GM19351 (cell line): ENCODE data around the gene ESRRA.
A peak's percentile ranks its signal among the peaks of the same experiment; 100 is the strongest.

ENCODE experiments used
- ATAC-seq: cut with Tn5 transposase; IDR thresholded peaks from one replicate; pipeline ENCODE4 v1.9.1; 2021; ENCODE audit warnings: mild to moderate bottlenecking, moderate library complexity; ENCODE audit not compliant: unreplicated experiment

ESRRA gene

DNA sequence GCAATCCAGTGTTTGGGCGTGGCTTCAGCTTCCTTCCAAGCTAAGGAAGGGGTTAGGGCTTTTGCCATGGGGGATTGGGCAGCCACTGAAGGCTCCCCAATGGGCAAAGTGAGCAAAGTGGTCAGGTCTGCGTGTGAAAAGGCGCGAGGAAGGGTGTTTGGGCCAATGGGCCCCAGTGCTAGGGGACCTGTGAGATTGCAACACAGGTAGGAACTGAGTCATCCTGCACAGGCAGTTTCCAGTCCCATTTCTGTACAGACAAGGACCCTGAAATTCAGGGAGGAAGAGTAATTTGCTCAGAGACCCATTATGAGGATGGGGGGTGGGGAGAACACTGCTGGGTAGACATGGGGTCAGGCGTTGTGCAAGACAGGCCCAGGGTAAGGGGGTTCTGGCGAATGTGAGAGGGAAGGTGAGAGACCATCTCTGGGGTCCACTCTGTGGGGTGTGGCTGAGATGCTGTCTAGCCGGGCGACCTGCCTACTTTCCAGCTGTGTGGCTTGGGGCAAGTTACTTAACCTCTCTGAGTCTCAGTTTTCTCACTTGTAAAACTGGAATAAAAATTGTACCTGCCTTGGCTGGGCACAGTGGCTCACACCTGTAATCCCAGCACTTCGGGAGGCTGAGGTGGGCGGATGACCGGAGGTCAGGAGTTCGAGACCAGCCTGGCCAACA is 42.0 kb downstream of the ESRRA start:
- no peak for ATAC-seq

DNA sequence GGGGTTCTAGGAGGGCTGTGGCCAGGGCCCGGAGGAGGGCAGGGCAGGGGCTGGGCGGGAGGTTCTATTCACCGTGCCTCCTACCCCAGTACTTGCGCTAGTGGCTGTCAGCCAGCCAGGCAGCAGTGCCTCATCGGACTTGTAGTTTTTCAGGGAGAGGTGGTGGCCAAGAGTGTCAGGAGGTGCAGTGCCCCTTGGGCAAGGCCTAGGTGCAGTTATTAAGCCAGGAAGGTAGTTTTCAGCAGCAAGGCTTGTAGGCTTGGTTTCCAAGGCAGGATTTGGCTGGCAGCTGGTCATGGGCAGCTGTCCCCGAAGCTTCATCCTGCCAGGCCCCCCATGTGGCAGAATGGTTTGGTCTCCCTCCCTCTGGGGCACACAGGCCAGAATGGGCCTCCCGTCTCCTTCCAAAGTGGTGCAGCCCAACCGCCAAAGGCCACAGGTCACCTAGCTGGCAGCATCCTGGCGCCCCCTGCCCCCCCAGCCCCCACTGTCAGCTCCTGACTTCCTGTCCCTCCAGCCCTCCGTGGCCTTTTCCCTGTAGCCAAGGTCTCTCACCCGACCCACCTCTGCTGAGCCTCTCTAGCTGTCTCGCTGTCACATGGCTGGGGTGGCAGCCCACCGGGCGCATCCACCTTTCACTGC is 43.2 kb downstream of the ESRRA start:
- no peak for ATAC-seq

DNA sequence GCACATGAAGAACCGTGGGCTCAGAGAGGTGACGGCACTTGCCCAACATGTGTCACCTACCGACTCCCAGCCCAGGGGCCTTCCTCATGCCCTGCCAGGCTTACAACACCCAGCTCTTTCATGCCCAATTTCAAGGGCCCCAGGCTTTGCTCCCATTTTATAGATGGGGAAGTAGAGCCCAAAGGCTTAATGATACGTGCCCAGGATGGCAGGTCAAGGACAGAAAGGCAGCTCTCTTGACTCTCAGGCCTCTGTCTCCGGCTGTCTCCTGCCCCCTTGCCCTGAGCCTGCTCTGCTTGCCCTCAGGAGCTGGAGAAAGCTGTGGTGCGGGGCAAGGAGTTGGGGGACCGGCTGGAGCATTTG is 43.7 kb downstream of the ESRRA start:
- no peak for ATAC-seq

DNA sequence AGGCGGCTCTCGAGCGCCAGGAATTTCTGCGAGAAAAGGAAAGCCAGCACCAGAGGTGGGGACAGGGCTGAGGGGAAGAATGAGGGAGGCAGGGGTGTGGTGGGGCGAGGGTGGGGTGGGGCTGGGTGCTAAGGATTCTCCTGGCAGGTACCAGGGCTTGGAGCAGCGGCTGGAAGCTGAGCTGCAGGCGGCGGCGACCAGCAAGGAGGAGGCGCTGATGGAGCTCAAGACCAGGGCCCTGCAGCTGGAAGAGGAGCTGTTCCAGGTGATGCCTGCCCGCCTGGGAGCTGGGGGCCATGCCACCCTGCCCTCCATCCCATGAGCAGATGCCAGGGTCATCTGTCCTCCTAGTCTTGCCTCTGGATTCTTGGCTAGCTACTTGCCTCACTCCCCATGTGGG is 44.1 kb downstream of the ESRRA start:
- ATAC-seq, result no peak

DNA sequence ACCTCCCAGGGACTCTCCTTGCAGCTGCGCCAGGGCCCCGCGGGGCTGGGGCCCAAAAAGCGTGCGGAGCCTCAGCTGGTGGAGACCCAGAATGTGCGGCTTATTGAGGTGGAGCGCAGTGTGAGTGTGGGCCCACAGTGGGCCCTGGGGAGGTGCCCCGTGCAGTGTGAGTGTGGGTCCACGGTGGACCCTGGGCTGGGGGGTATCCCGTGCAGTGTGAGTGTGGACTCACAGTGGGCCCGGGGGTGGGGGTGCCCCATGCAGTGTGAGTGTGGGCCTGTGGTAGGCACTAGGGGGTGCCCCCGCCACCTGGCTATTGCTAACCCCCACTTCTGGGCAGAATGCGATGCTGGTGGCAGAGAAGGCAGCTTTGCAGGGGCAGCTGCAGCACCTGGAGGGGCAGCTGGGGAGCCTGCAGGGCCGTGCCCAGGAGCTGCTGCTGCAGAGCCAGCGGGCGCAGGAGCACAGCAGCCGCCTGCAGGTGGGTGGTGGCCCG is 45.9 kb downstream of the ESRRA start:
- ATAC-seq, result no peak

DNA sequence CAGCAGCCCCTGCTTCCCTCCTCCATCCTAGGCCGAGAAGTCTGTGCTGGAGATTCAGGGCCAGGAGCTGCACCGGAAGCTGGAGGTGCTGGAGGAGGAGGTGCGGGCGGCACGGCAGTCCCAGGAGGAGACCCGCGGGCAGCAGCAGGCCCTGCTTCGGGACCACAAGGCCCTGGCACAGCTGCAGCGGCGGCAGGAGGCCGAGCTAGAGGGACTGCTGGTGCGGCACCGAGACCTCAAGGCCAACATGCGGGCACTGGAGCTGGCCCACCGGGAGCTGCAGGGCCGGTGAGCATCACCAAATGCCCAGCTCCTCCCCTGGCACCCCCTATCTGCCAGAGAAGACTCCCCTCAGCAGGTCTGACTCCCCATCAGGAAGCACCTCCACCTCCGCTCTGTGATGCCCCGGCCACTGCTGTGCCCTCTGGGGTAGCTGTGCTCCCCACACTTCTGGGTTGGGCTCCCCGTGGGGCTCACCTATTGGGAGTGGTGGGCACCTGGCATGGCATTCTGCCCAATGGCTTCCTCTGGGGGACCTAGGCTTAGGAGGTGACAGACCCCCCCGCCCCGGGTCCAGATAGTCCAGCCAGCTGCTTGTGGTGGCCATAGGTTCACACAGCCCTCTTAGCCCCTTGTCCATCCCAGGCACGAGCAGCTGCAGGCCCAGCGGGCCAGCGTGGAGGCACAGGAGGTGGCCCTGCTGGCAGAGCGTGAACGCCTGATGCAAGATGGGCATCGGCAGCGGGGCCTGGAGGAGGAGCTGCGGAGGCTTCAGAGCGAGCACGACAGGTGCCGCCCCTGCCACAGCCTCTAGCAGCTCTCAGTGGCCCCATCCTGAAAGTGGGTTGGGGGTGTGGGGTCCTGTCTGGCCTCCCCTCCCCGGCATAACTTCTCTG is 47.0 kb downstream of the ESRRA start:
- no peak for ATAC-seq

DNA sequence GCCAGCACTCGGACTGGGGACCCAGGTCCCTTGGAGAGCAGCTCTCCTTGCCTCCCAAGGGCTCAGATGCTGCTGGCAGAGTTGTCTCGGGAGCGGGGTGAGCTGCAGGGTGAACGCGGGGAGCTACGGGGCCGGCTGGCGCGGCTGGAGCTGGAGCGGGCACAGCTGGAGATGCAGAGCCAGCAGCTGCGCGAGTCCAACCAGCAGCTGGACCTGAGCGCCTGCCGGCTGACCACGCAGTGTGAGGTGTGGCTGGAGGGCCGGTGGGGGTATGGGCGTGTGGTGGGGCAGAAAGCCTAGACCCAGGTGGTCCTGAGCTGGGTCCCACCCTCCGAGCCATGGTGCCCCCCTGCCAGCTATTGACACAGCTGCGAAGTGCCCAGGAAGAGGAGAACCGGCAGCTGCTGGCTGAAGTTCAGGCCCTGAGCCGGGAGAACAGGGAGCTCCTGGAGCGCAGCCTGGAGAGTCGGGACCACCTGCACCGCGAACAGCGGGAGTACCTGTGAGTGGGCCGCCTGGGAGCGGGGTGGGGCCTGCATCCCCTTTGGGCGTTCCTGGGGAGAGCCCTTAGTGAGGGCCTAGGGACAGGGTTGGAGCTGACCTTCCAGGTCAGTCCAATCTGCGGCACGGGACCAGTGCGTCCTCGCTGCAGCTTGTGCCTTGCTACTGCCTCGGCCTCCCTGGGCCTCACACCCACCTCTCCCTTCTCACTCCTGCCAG is 47.8 kb downstream of the ESRRA start:
- no peak for ATAC-seq

DNA sequence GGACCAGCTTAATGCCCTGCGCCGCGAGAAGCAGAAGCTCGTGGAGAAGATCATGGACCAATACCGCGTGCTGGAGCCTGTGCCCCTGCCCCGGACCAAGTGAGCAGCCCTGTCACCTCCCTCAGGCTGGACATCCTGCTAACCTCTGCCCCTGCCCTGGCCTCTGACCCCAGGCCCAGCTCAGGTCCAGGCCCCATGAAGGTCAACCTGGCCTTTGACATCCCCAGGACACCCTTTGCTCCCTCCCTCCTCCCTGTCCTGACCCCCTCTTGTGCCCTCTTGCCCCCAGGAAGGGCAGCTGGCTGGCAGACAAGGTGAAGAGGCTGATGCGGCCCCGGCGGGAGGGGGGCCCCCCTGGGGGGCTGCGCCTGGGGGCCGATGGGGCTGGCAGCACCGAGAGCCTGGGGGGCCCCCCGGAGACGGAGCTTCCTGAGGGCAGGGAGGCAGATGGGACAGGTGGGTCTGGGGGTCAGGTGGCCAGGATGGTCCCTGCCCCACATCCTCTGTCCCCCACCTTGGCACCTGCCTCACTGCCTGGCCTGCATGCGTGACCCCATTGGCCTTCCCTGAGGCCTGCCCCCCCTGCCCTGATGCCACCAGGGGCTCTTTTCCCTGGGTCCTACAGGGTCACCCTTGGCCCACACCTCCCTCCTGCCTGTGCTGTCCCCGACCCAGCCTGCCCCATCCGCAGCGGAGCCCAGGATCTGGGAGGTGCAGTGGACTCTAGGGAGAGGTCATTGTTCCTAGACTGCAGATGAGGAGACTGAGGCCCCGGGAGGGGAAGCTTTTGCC is 48.6 kb downstream of the ESRRA start:
- no peak for ATAC-seq

DNA sequence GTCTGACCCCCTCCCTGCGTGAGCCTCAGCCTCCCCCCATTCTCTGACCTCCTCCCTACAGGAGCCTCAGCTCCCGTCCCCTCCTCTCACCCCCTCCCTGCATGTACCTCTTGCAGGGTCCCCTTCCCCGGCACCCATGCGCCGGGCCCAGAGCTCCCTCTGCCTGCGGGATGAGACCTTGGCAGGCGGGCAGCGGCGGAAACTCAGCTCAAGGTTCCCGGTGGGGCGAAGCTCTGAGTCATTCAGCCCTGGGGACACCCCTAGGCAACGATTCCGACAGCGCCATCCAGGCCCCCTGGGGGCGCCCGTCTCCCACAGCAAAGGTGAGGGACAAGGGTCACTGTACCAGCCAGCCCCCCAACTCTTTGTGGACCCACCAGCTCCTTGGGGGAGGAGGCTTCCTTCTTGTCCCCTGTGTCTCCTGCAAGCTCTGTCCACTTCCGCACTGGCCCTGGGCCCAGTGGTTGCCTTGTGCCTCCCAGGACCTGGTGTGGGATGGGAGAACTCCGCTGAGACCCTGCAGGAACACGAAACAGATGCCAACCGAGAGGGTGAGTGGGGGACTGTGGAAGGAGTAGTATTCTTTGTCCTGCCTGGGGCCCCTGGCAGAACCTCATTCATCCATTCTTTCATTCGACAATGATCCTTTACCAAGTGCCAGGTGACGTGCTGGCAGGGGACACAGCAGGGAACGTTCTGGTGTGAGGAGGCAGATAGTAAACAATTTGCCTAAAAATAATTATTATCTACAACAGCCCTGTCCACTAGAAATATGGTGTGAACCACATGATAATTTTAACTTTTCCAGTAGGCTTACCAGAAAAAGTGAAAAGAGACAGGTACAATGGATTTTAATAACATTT is 50.0 kb downstream of the ESRRA start:
- no peak for ATAC-seq

DNA sequence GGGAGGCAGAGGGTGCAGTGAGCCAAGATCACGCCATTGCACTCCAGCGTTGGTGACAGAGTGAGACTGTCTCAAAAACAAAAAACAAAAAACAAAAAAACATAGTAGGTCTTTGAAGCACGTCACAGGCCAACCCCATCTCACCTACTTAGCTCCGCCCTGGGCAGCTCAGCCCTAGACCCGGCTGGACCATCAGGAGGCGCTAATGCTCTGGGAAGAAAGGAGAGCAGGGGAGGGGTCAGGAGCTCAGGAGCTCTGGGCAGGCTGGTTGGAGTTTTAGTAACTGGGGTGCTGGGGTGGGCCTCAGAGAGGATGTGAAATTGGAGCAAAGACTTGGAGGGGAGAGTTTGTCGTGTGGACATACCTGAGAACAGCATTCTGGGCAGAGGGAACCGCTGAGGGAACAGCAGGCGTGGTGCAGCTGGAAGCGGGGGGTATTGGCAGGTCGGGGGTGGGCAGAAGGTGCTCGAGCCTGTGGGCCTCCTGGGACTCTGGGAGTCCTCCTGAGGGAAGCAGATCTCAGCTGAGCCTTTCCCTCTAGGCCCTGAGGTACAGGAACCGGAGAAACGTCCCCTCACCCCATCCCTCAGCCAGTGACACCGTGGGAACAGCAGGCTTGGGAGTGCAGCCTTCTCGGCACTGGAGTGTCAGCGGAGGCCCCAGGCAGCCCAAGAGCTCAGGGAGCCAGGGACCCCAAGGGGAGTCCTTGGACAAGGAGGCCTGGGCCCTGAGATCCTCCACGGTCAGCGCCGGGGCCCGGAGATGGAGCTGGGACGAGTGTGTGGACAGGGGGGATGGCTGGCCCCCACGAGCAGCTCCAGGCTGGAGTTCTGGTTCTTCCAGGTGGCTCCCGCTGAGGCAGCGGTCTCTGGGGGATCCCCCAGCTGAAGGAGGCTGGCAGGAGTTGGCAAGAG is 51.4 kb downstream of the ESRRA start:
- no peak for ATAC-seq

DNA sequence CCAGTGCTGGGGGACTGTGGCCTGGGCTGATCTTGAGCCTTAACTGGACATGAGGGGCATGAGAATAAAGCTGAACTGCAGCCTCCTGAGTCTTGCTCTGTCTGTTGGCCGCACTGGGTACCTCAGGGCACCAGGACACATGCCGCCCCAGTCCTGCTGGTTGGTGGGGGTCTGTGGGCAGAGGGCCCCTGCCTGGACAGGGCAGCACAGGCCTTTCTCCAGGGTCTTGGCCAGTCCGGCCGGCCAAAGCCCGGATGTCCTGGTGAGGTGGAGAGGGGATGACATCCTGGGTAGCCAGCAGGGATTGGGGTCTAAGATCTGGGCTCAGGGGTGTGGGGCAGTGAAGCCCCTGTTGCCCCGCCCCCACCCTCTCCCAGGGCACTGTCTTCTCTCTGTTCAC is 52.1 kb downstream of the ESRRA start:
- no peak for ATAC-seq

DNA sequence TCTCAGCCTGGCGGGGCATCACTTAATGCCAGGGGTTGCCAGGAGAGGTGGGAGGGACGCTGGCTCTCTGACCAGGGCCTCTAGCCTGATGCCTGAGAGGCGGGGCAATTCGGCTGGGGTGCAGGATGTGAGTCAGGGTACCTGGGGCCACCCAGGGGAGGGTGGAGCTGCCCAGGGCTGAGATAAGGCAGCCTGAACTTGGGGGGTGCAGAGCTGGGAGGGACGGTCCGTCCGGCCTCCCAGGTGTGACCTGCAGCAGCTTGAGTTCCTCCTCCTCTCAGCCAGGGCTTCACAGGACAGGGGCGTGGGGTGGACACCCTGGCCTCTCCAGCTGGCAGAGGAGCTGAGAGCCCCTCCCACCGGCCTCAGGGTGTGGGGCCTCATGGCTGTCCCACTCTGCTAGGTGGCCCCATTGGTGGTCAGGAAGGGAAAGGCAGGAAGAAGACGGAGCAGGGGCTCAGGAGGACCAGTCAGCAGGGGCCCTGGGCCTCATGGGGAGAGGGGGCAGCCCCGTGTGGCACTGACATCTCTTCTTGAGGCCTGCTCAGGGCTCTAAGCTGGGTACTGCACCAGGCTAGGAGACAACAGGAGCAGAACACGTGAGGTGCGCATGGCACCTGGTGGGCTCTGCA is 52.7 kb downstream of the ESRRA start:
- no peak for ATAC-seq

DNA sequence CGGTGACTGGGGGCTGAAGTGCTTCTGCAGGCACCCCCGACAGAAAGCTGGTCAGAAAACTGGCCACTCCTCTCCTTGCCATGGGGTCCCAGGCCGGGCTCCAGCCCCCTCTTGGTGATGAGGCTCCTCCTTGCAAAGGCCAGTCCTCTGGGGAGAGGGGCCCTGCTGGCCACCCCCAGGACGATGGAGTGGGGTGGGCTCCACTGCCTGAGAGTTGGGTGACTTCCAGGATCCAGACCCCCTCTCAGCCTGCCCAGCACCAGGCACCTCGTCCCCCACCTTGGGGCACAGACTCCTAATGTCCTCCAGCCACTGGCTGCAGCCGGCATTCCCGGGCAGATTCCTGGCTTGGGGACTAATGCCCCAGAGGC is 53.2 kb downstream of the ESRRA start:
- ATAC-seq, result no peak

DNA sequence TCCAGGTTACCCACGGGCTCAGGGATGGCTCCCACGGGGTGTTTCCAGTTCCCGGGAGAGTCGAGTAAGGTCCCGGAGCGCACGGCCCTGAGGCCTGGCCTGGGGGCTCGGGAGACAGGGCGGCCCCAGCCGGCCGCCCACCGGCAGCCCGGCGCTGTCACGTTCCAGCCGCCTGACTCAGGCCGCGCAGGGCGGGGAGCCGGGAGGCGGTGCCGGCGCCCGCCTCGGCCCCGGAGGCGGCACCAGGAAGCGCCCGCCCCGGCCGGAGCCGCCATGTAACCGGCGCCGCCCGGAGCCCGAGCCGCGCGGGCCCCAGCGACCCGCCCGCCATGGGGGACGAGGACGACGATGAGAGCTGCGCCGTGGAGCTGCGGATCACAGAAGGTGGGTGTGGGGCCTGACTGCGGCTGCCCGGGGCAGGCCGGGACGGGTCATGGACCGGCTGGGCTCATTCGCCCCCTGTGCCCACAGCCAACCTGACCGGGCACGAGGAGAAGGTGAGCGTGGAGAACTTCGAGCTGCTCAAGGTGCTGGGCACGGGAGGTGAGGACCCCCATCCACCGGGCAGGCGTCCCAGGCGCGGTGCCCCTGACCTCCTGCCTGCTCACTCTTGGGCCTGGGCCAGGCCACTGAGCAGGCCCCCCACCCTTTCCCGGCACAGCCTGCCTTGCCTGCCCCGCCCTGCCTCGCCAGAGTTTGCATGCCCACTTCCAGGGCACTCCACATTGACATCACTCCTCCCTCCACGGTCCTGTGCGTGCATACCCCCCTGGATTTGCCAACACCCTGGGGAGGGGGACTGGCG is 53.8 kb downstream of the ESRRA start, which contains the start of gene RPS6KA4:
Gene RPS6KA4, plus strand, starts transcription at position 256 of the 805 bp plus-strand sequence. Its CDS starts 74 bp downstream, at position 330.
- ATAC-seq, result peak; percentile 75

DNA sequence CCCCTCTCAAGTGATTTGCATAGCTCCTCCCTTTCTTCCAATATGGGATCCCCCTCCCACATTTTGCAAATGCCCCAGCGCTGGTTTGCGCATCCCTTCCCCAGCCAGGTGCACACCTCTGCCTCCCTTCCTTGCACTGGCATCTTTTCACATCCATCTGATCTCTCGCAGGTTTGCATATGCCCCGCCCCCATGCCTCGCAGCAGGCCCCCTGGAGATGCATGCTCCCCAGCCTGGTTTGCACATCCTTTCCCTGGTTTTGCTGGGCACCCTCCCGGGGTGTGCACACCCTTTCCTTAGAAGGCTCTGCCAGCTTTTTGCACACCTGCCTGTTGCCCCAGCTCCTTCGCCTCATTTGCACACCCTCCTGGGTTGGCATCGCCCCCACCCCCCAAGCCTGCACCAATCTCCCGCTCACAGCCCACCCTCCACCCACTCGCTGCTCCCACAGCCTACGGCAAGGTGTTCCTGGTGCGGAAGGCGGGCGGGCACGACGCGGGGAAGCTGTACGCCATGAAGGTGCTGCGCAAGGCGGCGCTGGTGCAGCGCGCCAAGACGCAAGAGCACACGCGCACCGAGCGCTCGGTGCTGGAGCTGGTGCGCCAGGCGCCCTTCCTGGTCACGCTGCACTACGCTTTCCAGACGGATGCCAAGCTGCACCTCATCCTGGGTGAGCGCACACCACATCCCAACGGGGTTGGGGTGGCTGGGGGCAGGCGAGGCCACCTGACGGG is 54.6 kb downstream of the ESRRA start:
- no peak for ATAC-seq

DNA sequence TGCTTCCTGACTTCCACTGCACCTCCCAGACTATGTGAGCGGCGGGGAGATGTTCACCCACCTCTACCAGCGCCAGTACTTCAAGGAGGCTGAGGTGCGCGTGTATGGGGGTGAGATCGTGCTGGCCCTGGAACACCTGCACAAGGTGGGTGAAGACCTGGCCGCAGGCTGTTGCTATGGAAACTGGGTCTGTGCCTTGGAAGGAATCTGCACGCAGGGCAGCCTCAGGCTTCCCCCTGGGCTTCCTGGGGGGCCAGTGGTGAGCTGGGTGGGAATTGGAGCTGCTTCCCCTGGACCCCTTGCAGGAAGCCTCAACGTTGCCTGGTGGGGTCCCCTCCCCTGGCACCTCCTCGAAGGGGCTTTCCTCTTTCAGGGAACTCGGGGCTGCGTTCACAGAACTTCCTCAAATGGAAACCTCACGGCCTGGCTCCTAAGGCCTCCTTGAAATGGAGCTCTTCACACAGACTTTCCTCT is 55.2 kb downstream of the ESRRA start:
- no peak for ATAC-seq
